IMR-90 (cell line): ENCODE measurements around the gene PCDHA4. TPM values are rescaled to one million over a fixed set of nuclear protein-coding genes. Genes with fewer than 3 reads are reported as not detected.
A peak's percentile ranks its signal among the peaks of the same experiment; 100 is the strongest.
"Not testable (repeated sequence)": the region's sequence is repeated elsewhere in the genome, so short reads cannot be mapped to it uniquely, and the experiment has no call there.

ENCODE experiments used
- ATAC-seq: fragments of 200-7000 bp; cut with Tn5 transposase; 2 replicates; pipeline ENCODE4 v1.9.1; 2020; ENCODE audit warnings: low read depth, mild to moderate bottlenecking, moderate library complexity
- BruUV-seq: library from RNA; stranded (reverse); fragments of 400-500 nt; replicated peaks from 2 replicates; lab custom pipeline; 2021; lab: Mats Ljungman, UMichigan
- CTCF ChIA-PET: fragments of 300-600 bp; formaldehyde crosslinking; extraction: SDS; loops from one replicate; lab custom pipeline; 2021; ENCODE audit warnings: antibody characterized with exemption; lab: Yijun Ruan, JAX
- POLR2A ChIA-PET: fragments of 300-600 bp; sonication (Branson Sonifier 250); formaldehyde crosslinking; loops from one replicate; lab custom pipeline; 2022; ENCODE audit warnings: antibody characterized with exemption; ENCODE audit not compliant: unreplicated experiment; lab: Charles Lee
- DNase-seq: peaks from one replicate; pipeline ENCODE4 v3.0.0; 2013
- H2AFZ ChIP-seq: replicated peaks from 2 replicates; pipeline ENCODE3; 2013; ENCODE audit warnings: low read length, mild to moderate bottlenecking; ENCODE audit not compliant: poor library complexity
- H2AK5ac ChIP-seq: 2 replicates; pipeline ENCODE4 v1.6.1; 2013; ENCODE audit warnings: low read depth, low read length, inconsistent platforms
- H2AK9ac ChIP-seq: replicated peaks from 2 replicates; pipeline ENCODE3; 2013; ENCODE audit warnings: mild to moderate bottlenecking, low read depth, low read length, moderate library complexity; ENCODE audit not compliant: poor library complexity
- H2BK120ac ChIP-seq: 2 replicates; pipeline ENCODE4 v1.6.1; 2013; ENCODE audit warnings: low read depth, low read length, inconsistent platforms
- H2BK15ac ChIP-seq: 3 replicates; pipeline ENCODE4 v1.6.1; 2013; ENCODE audit warnings: low read depth, low read length, inconsistent platforms
- H2BK20ac ChIP-seq: 2 replicates; pipeline ENCODE4 v1.6.1; 2013; ENCODE audit warnings: low read depth, mild to moderate bottlenecking, inconsistent platforms, low read length, moderate library complexity
- H2BK5ac ChIP-seq: 2 replicates; pipeline ENCODE4 v1.6.1; 2013; ENCODE audit warnings: mild to moderate bottlenecking, low read depth, low read length, inconsistent platforms; ENCODE audit not compliant: poor library complexity, severe bottlenecking
- H3K14ac ChIP-seq: replicated peaks from 2 replicates; pipeline ENCODE4 v1.6.1; 2013; ENCODE audit warnings: low read depth, low read length, inconsistent platforms
- H3K18ac ChIP-seq: 2 replicates; pipeline ENCODE4 v1.6.1; 2013; ENCODE audit warnings: low read depth, low read length, control low read depth
- H3K23ac ChIP-seq: 2 replicates; pipeline ENCODE4 v1.6.1; 2013; ENCODE audit warnings: low read depth, low read length, inconsistent platforms
- H3K27ac ChIP-seq: 2 replicates; pipeline ENCODE4 v1.5.1; 2013; ENCODE audit warnings: mild to moderate bottlenecking, control low read depth, low read length; ENCODE audit not compliant: insufficient read depth
- H3K27me3 ChIP-seq: 2 replicates; pipeline ENCODE4 v1.6.1; 2013; ENCODE audit warnings: low read length; ENCODE audit not compliant: control insufficient read depth, insufficient read depth
- H3K36me3 ChIP-seq: 2 replicates; pipeline ENCODE4 v1.6.1; 2013; ENCODE audit warnings: low read length, mixed read lengths; ENCODE audit not compliant: control insufficient read depth, insufficient read depth
- H3K4ac ChIP-seq: 2 replicates; pipeline ENCODE4 v1.6.1; 2013; ENCODE audit warnings: low read depth, low read length, inconsistent platforms
- H3K4me1 ChIP-seq: 2 replicates; pipeline ENCODE4 v1.6.1; 2013; ENCODE audit warnings: low read length, mixed read lengths; ENCODE audit not compliant: control insufficient read depth, insufficient read depth
- H3K4me2 ChIP-seq: 2 replicates; pipeline ENCODE4 v1.6.1; 2013; ENCODE audit warnings: low read depth, mild to moderate bottlenecking, control low read depth, low read length, moderate library complexity
- H3K4me3 ChIP-seq: 2 replicates; pipeline ENCODE4 v1.5.1; 2013; ENCODE audit warnings: low read depth, mild to moderate bottlenecking, control low read depth, low read length, moderate library complexity; ENCODE audit not compliant: insufficient read depth
- H3K56ac ChIP-seq: 2 replicates; pipeline ENCODE4 v1.6.1; 2013; ENCODE audit warnings: low read length, inconsistent platforms; ENCODE audit not compliant: insufficient read depth; ENCODE audit errors: extremely low read depth
- H3K79me1 ChIP-seq, 2 experiments: 2 replicates each; pipeline ENCODE4 v1.6.1; 2013; ENCODE audit warnings: low read length in 2 of 2, inconsistent platforms in 1 of 2, low read depth in 1 of 2
- H3K9ac ChIP-seq: 2 replicates; pipeline ENCODE4 v1.6.1; 2013; ENCODE audit warnings: low read depth, low read length, control low read depth
- H3K9me1 ChIP-seq: 2 replicates; pipeline ENCODE4 v1.6.1; 2013; ENCODE audit warnings: low read length, inconsistent platforms; ENCODE audit not compliant: insufficient read depth
- H3K9me3 ChIP-seq: 2 replicates; pipeline ENCODE4 v1.6.1; 2013; ENCODE audit warnings: low read length; ENCODE audit not compliant: control insufficient read depth, insufficient read depth
- H4K20me1 ChIP-seq: 2 replicates; pipeline ENCODE4 v1.6.1; 2013; ENCODE audit warnings: low read length, inconsistent platforms; ENCODE audit not compliant: insufficient read depth
- H4K5ac ChIP-seq: 2 replicates; pipeline ENCODE4 v1.6.1; 2013; ENCODE audit warnings: mild to moderate bottlenecking, low read depth, low read length, control low read depth
- H4K8ac ChIP-seq, 2 experiments: 2 replicates each; pipeline ENCODE4 v1.6.1; 2013; ENCODE audit warnings: low read depth in 2 of 2, low read length in 2 of 2, control low read depth in 1 of 2, inconsistent platforms in 1 of 2
- H4K91ac ChIP-seq: 2 replicates; pipeline ENCODE4 v1.6.1; 2013; ENCODE audit warnings: low read depth, low read length, inconsistent platforms; ENCODE audit not compliant: insufficient read depth
- CTCF ChIP-seq: conservative IDR thresholded peaks from 2 replicates; pipeline ENCODE4 v1.5.1; 2012; ENCODE audit warnings: mild to moderate bottlenecking, low read depth, low read length, improper control_type of control experiment
- NFE2L2 ChIP-seq: fragments of 150-350 bp; IDR thresholded peaks from 2 replicates; pipeline ENCODE4 v1.6.1; 2016; ENCODE audit warnings: low read depth, mild to moderate bottlenecking, low read length
- WGBS, 2 experiments: methylation state at CpG; one replicate each; pipeline versions ENCODE4 v1.1.5 to v1.1.7; 2013; ENCODE audit warnings: missing lambda C conversion rate in 2 of 2; ENCODE audit not compliant: insufficient read length in 1 of 2; ENCODE audit errors: extremely low coverage in 2 of 2; 5-methylcytosine and 5-hydroxymethylcytosine counted together
- dilution Hi-C: fragments of 300-500 bp; cut with HindIII; formaldehyde crosslinking; loops from one replicate; pipeline ENCODE4 v1.14.3; 2018; ENCODE audit warnings: low sequenced_read_pairs; ENCODE audit not compliant: unreplicated experiment
- in situ Hi-C: fragments of 300-500 bp; cut with MboI; formaldehyde crosslinking; loops from 3 replicates; pipeline ENCODE4 v1.14.3; 2019; ENCODE audit warnings: low sequenced_read_pairs, inconsistent platforms, mixed read lengths
- intact Hi-C: fragments of 100-400 bp; cut with micrococcal nuclease; formaldehyde crosslinking; loops from 2 replicates; pipeline ENCODE4 v1.10.0; 2022
- polyA plus RNA-seq, 3 experiments: library from polyadenylated mRNA; depleted of rRNA; stranded (reverse); fragments of >200 nt; gene quantifications; 2 replicates each; pipeline ENCODE4 v1.2.3, GENCODE V29; 2012; ENCODE audit warnings: low replicate concordance in 1 of 3
- total RNA-seq: library from RNA; depleted of rRNA; stranded (reverse); fragments of >200 nt; gene quantifications from 2 replicates; pipeline ENCODE4 v1.2.3, GENCODE V29; 2012

The PCDHA4 gene
- total and polyA plus RNA-seq, 2 of the 4 experiments (the other 2 are of a cell fraction): under 0.01 to 0.02 TPM

GRCh38 chr5:140795259-140795641 is 11.6 kb upstream of the PCDHA4 start:
- TF ChIP-seq NFE2L2 (no peak), CTCF (0 out of 2 replicates have a peak, but pooled peaks have one; percentile 7)
- Histone ChIP-seq H3K79me1 (no peaks in the 10 kb centered on the region), H3K36me3 (no peaks in the 10 kb centered on the region), H3K27ac (no peak overlapping the region), H2BK15ac (no peak overlapping the region), H2AFZ (no peak overlapping the region), H2AK5ac (no peak overlapping the region), H2AK9ac (no peak overlapping the region), H3K4me2 (no peak overlapping the region), H3K4ac (no peak overlapping the region), H3K9ac (no peak overlapping the region), H3K14ac (no peak overlapping the region), H4K8ac (no peak overlapping the region), H3K9me1 (no peaks in the 10 kb centered on the region), H3K9me3 (peaks cover 14% of the 10 kb centered on the region), H4K91ac (no peak overlapping the region), H2BK120ac (no peak overlapping the region), H3K4me1 (no peaks in the 10 kb centered on the region), H3K4me3 (no peak overlapping the region), H4K20me1 (no peaks in the 10 kb centered on the region), H3K27me3 (no peaks in the 10 kb centered on the region), H3K56ac (no peak overlapping the region), H4K5ac (no peak overlapping the region), H3K23ac (no peak overlapping the region), H3K18ac (no peak overlapping the region), H2BK20ac (no peak overlapping the region), H2BK5ac (no peak overlapping the region)
- intact Hi-C loops (no loop called here), in situ Hi-C loops (no loop called here), dilution Hi-C loops (no loop called here)
- no peak for DNase-seq
- BruUV-seq: no TSS peak
- CTCF ChIA-PET: no interaction called here
- POLR2A ChIA-PET: no interaction called here
- no peak for ATAC-seq
- WGBS, 2 experiments: no CpG with 5 or more reads among the region's 15 CpGs

GRCh38 chr5:140796072-140796717 is 10.7 kb upstream of the PCDHA4 start:
- intact Hi-C loops, H3K4ac ChIP-seq, BruUV-seq, H2BK5ac ChIP-seq, H4K5ac ChIP-seq, ATAC-seq, H3K27me3 ChIP-seq, H3K36me3 ChIP-seq, H3K18ac ChIP-seq, H3K14ac ChIP-seq, H3K23ac ChIP-seq, CTCF ChIA-PET, H2BK20ac ChIP-seq, H2AK9ac ChIP-seq, DNase-seq, H3K4me3 ChIP-seq, H3K9ac ChIP-seq, H3K27ac ChIP-seq, H2BK120ac ChIP-seq, H2BK15ac ChIP-seq, POLR2A ChIA-PET, H3K9me1 ChIP-seq, dilution Hi-C loops, H2AFZ ChIP-seq, H3K4me1 ChIP-seq, in situ Hi-C loops, H3K4me2 ChIP-seq, H3K56ac ChIP-seq, H2AK5ac ChIP-seq, H4K8ac ChIP-seq, H4K20me1 ChIP-seq, H3K79me1 ChIP-seq, H4K91ac ChIP-seq: not testable (repeated sequence)
- H3K9me3 ChIP-seq: peaks cover 16% of the 10 kb centered on the region
- 66% methylated on average over 52 of the region's 72 CpGs; no CpG with 5 or more reads in 1 of the 2 experiments for WGBS, 2 experiments
